Measurements from ENCODE around the gene CLSTN1.
"Not testable (repeated sequence)": the region's sequence is repeated elsewhere in the genome, so short reads cannot be mapped to it uniquely, and the experiment has no call there.

The CLSTN1 gene

GRCh38 chr1:9763914-9764313 lies 59.9 kb downstream of the CLSTN1 start:
- H3K36me3 ChIP-seq (ENCODE audit: control insufficient read depth in 2 of 2, insufficient read depth in 2 of 2, low read length in 2 of 2): peaks cover 0 to 3% of the 10 kb centered on the region in 2 donors
- no peaks in the 10 kb centered on the region for H3K27me3 ChIP-seq (ENCODE audit: control insufficient read depth in 1 of 2, insufficient read depth in 2 of 2, low read length in 2 of 2)
- H3K9ac ChIP-seq (ENCODE audit: low read length in 2 of 2): no peak overlapping the region
- peaks cover 3% of the 10 kb centered on the region for H3K4me1 ChIP-seq (ENCODE audit: control insufficient read depth, insufficient read depth, low read length)
- no peak overlapping the region for H3K4me3 ChIP-seq (ENCODE audit: low read length in 2 of 2)
- H3K27ac ChIP-seq (ENCODE audit: low read length): no peak overlapping the region
- H3K9me3 ChIP-seq (ENCODE audit: control insufficient read depth in 2 of 2, low read length in 2 of 2): no peaks in the 10 kb centered on the region

GRCh38 chr1:9762446-9762845 lies 61.3 kb downstream of the CLSTN1 start:
- not testable (repeated sequence) for H3K36me3 ChIP-seq (ENCODE audit: control insufficient read depth in 2 of 2, insufficient read depth in 2 of 2, low read length in 2 of 2); H3K4me3 ChIP-seq (ENCODE audit: low read length in 2 of 2); H3K27ac ChIP-seq (ENCODE audit: low read length); H3K27me3 ChIP-seq (ENCODE audit: control insufficient read depth in 1 of 2, insufficient read depth in 2 of 2, low read length in 2 of 2); H3K9me3 ChIP-seq (ENCODE audit: control insufficient read depth in 2 of 2, low read length in 2 of 2); H3K4me1 ChIP-seq (ENCODE audit: control insufficient read depth, insufficient read depth, low read length); H3K9ac ChIP-seq (ENCODE audit: low read length in 2 of 2)

GRCh38 chr1:9761855-9762254 lies 61.9 kb downstream of the CLSTN1 start:
- Histone ChIP-seq H3K9me3 (ENCODE audit: control insufficient read depth in 2 of 2, low read length in 2 of 2) (no peaks in the 10 kb centered on the region), H3K27me3 (ENCODE audit: control insufficient read depth in 1 of 2, insufficient read depth in 2 of 2, low read length in 2 of 2) (no peaks in the 10 kb centered on the region), H3K9ac (ENCODE audit: low read length in 2 of 2) (no peak overlapping the region), H3K4me3 (ENCODE audit: low read length in 2 of 2) (no peak overlapping the region), H3K4me1 (ENCODE audit: control insufficient read depth, insufficient read depth, low read length) (peaks cover 3% of the 10 kb centered on the region), H3K36me3 (ENCODE audit: control insufficient read depth in 2 of 2, insufficient read depth in 2 of 2, low read length in 2 of 2) (peaks cover 0 to 3% of the 10 kb centered on the region in 2 donors), H3K27ac (ENCODE audit: low read length) (no peak overlapping the region)

- Histone ChIP-seq H3K9ac (ENCODE audit: low read length in 2 of 2) (no peak overlapping the region), H3K27me3 (ENCODE audit: control insufficient read depth in 1 of 2, insufficient read depth in 2 of 2, low read length in 2 of 2) (no peaks in the 10 kb centered on the region), H3K4me3 (ENCODE audit: low read length in 2 of 2) (no peak overlapping the region), H3K36me3 (ENCODE audit: control insufficient read depth in 2 of 2, insufficient read depth in 2 of 2, low read length in 2 of 2) (peaks cover 0 to 3% of the 10 kb centered on the region in 2 donors), H3K9me3 (ENCODE audit: control insufficient read depth in 2 of 2, low read length in 2 of 2) (no peaks in the 10 kb centered on the region), H3K27ac (ENCODE audit: low read length) (no peak overlapping the region), H3K4me1 (ENCODE audit: control insufficient read depth, insufficient read depth, low read length) (peaks cover 3% of the 10 kb centered on the region)
These were observed 62.9 kb downstream of the CLSTN1 start for GRCh38 chr1:9760824-9761223.

GRCh38 chr1:9759939-9760338 lies 63.8 kb downstream of the CLSTN1 start:
- Histone ChIP-seq H3K27ac (ENCODE audit: low read length) (no peak overlapping the region), H3K36me3 (ENCODE audit: control insufficient read depth in 2 of 2, insufficient read depth in 2 of 2, low read length in 2 of 2) (peaks cover 0 to 5% of the 10 kb centered on the region in 2 donors), H3K27me3 (ENCODE audit: control insufficient read depth in 1 of 2, insufficient read depth in 2 of 2, low read length in 2 of 2) (no peaks in the 10 kb centered on the region), H3K4me3 (ENCODE audit: low read length in 2 of 2) (no peak overlapping the region), H3K9me3 (ENCODE audit: control insufficient read depth in 2 of 2, low read length in 2 of 2) (no peaks in the 10 kb centered on the region), H3K4me1 (ENCODE audit: control insufficient read depth, insufficient read depth, low read length) (peaks cover 3% of the 10 kb centered on the region), H3K9ac (ENCODE audit: low read length in 2 of 2) (no peak overlapping the region)

GRCh38 chr1:9758559-9759121 lies 65.1 kb downstream of the CLSTN1 start:
- no peaks in the 10 kb centered on the region for H3K9me3 ChIP-seq (ENCODE audit: control insufficient read depth in 2 of 2, low read length in 2 of 2)
- H3K4me1 ChIP-seq (ENCODE audit: control insufficient read depth, insufficient read depth, low read length): peaks cover 3% of the 10 kb centered on the region
- no peaks in the 10 kb centered on the region for H3K27me3 ChIP-seq (ENCODE audit: control insufficient read depth in 1 of 2, insufficient read depth in 2 of 2, low read length in 2 of 2)
- no peak overlapping the region for H3K27ac ChIP-seq (ENCODE audit: low read length)
- H3K36me3 ChIP-seq (ENCODE audit: control insufficient read depth in 2 of 2, insufficient read depth in 2 of 2, low read length in 2 of 2): peaks cover 2 to 10% of the 10 kb centered on the region in 2 donors
- no peak overlapping the region for H3K4me3 ChIP-seq (ENCODE audit: low read length in 2 of 2)
- H3K9ac ChIP-seq (ENCODE audit: low read length in 2 of 2): no peak overlapping the region

- Histone ChIP-seq H3K9me3 (ENCODE audit: control insufficient read depth in 2 of 2, low read length in 2 of 2) (no peaks in the 10 kb centered on the region), H3K4me3 (ENCODE audit: low read length in 2 of 2) (no peak overlapping the region), H3K27ac (ENCODE audit: low read length) (no peak overlapping the region), H3K9ac (ENCODE audit: low read length in 2 of 2) (no peak overlapping the region), H3K36me3 (ENCODE audit: control insufficient read depth in 2 of 2, insufficient read depth in 2 of 2, low read length in 2 of 2) (peaks cover 6 to 21% of the 10 kb centered on the region in 2 donors), H3K27me3 (ENCODE audit: control insufficient read depth in 1 of 2, insufficient read depth in 2 of 2, low read length in 2 of 2) (no peaks in the 10 kb centered on the region), H3K4me1 (ENCODE audit: control insufficient read depth, insufficient read depth, low read length) (peaks cover 8% of the 10 kb centered on the region)
These were observed 68.2 kb downstream of the CLSTN1 start for GRCh38 chr1:9755441-9755995.

GRCh38 chr1:9753121-9753531 lies 70.6 kb downstream of the CLSTN1 start:
- Histone ChIP-seq H3K9me3 (ENCODE audit: control insufficient read depth in 2 of 2, low read length in 2 of 2) (no peaks in the 10 kb centered on the region), H3K27me3 (ENCODE audit: control insufficient read depth in 1 of 2, insufficient read depth in 2 of 2, low read length in 2 of 2) (no peaks in the 10 kb centered on the region), H3K9ac (ENCODE audit: low read length in 2 of 2) (no peak overlapping the region), H3K27ac (ENCODE audit: low read length) (no peak overlapping the region), H3K4me1 (ENCODE audit: control insufficient read depth, insufficient read depth, low read length) (peaks cover 5% of the 10 kb centered on the region), H3K36me3 (ENCODE audit: control insufficient read depth in 2 of 2, insufficient read depth in 2 of 2, low read length in 2 of 2) (peaks cover 22 to 33% of the 10 kb centered on the region in 2 donors), H3K4me3 (ENCODE audit: low read length in 2 of 2) (no peak overlapping the region)

- H3K36me3 ChIP-seq (ENCODE audit: control insufficient read depth in 2 of 2, insufficient read depth in 2 of 2, low read length in 2 of 2): peaks cover 22 to 36% of the 10 kb centered on the region in 2 donors
These were observed 71.8 kb downstream of the CLSTN1 start for GRCh38 chr1:9751971-9752370.

GRCh38 chr1:9749361-9749760 lies 74.4 kb downstream of the CLSTN1 start:
- Histone ChIP-seq H3K9me3 (ENCODE audit: control insufficient read depth in 2 of 2, low read length in 2 of 2) (no peaks in the 10 kb centered on the region), H3K4me1 (ENCODE audit: control insufficient read depth, insufficient read depth, low read length) (peaks cover 5% of the 10 kb centered on the region), H3K36me3 (ENCODE audit: control insufficient read depth in 2 of 2, insufficient read depth in 2 of 2, low read length in 2 of 2) (peaks cover 29 to 46% of the 10 kb centered on the region in 2 donors)

More at GRCh38 chr1:9751971-9752370, 71.8 kb downstream of the CLSTN1 start:
- no peak overlapping the region for H3K4me3 ChIP-seq (ENCODE audit: low read length in 2 of 2)
- no peak overlapping the region for H3K27ac ChIP-seq (ENCODE audit: low read length)
- no peaks in the 10 kb centered on the region for H3K9me3 ChIP-seq (ENCODE audit: control insufficient read depth in 2 of 2, low read length in 2 of 2)
- H3K27me3 ChIP-seq (ENCODE audit: control insufficient read depth in 1 of 2, insufficient read depth in 2 of 2, low read length in 2 of 2): no peaks in the 10 kb centered on the region
- H3K9ac ChIP-seq (ENCODE audit: low read length in 2 of 2): no peak overlapping the region
- H3K4me1 ChIP-seq (ENCODE audit: control insufficient read depth, insufficient read depth, low read length): peaks cover 5% of the 10 kb centered on the region

GRCh38 chr1:9748391-9748790 lies 75.4 kb downstream of the CLSTN1 start:
- H3K27ac ChIP-seq (ENCODE audit: low read length); H3K9me3 ChIP-seq (ENCODE audit: control insufficient read depth in 2 of 2, low read length in 2 of 2); H3K4me1 ChIP-seq (ENCODE audit: control insufficient read depth, insufficient read depth, low read length); H3K4me3 ChIP-seq (ENCODE audit: low read length in 2 of 2); H3K27me3 ChIP-seq (ENCODE audit: control insufficient read depth in 1 of 2, insufficient read depth in 2 of 2, low read length in 2 of 2); H3K9ac ChIP-seq (ENCODE audit: low read length in 2 of 2): not testable (repeated sequence)
- peaks cover 34 to 51% of the 10 kb centered on the region in 2 donors for H3K36me3 ChIP-seq (ENCODE audit: control insufficient read depth in 2 of 2, insufficient read depth in 2 of 2, low read length in 2 of 2)

More at GRCh38 chr1:9749361-9749760, 74.4 kb downstream of the CLSTN1 start:
- H3K27me3 ChIP-seq (ENCODE audit: control insufficient read depth in 1 of 2, insufficient read depth in 2 of 2, low read length in 2 of 2): no peaks in the 10 kb centered on the region
- H3K4me3 ChIP-seq (ENCODE audit: low read length in 2 of 2): no peak overlapping the region
- no peak overlapping the region for H3K9ac ChIP-seq (ENCODE audit: low read length in 2 of 2)
- no peak overlapping the region for H3K27ac ChIP-seq (ENCODE audit: low read length)

Measured in stomach smooth muscle (tissue), 2 donors.